Measurements from ENCODE around the gene PLXNB1.

PLXNB1 gene

DNA sequence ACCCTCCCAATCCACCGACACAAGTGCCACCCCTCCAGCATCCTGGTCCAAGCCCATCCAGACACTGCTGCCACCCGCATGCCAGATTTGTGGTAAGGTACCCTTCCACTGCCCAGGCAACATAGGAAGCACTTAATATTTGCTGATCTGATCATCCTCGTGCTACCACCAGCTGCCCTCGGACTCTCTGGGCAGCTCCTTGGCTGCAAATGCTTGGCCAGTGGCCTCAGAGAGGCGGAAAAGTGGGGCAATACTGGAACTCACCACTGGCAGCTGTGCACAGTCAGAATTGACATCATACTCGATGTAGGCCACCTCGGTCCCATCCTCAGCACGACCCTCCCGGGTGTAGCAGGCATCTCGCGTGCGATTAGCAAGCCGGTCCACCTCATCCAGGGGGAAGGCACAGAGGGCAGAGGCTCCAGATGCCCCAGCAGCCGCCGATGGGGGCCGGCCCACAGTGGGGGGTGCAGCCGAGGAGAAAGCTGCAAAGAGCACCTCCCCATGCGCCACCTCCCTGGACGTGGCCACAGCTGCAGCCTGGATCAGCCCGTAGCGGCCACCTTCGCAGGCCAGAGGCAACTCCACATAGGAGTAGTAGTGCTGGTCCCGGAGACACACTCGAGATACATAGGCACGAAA lies 6.5 kb downstream of the PLXNB1 start:
- Histone ChIP-seq H3K36me3 (ENCODE audit: control insufficient read depth in 1 of 2, insufficient read depth in 2 of 2, low read length in 2 of 2) (peaks cover 5 to 21% of the 10 kb centered on the region in 2 donors), H3K9me3 (ENCODE audit: control insufficient read depth in 1 of 2, low read length in 2 of 2) (no peaks in the 10 kb centered on the region), H3K27ac (ENCODE audit: low read length) (no peak overlapping the region), H3K4me3 (ENCODE audit: low read depth in 1 of 2, low read length in 2 of 2) (no peak overlapping the region), H3K4me1 (ENCODE audit: control insufficient read depth in 1 of 2, insufficient read depth in 2 of 2, low read length in 2 of 2) (peaks cover 18 to 63% of the 10 kb centered on the region in 2 donors), H3K27me3 (ENCODE audit: low read depth, low read length) (no peaks in the 10 kb centered on the region)

DNA sequence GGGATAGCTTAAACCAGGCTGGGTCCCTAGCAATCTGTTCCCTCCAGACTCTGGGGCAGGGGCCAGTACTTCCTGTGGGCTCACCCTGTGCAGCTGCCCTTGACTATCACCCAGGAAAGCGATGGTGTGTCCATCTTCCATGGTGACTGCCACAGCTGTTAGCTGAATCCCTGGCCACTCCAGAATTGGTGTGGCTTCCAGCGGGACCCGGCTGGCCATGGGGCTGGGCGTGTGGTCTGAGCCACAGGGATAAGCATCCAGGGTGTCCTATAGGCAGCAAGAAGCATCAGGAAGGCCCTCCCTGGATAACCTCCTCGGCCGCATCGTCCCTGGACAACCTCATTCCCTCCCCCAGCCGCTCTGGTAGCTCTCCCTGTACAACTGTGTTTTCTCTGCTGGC lies 7.2 kb downstream of the PLXNB1 start:
- Histone ChIP-seq H3K36me3 (ENCODE audit: control insufficient read depth in 1 of 2, insufficient read depth in 2 of 2, low read length in 2 of 2) (peaks cover 5 to 28% of the 10 kb centered on the region in 2 donors), H3K27ac (ENCODE audit: low read length) (no peak overlapping the region), H3K9me3 (ENCODE audit: control insufficient read depth in 1 of 2, low read length in 2 of 2) (no peaks in the 10 kb centered on the region), H3K27me3 (ENCODE audit: low read depth, low read length) (no peaks in the 10 kb centered on the region), H3K4me3 (ENCODE audit: low read depth in 1 of 2, low read length in 2 of 2) (no peak overlapping the region), H3K4me1 (ENCODE audit: control insufficient read depth in 1 of 2, insufficient read depth in 2 of 2, low read length in 2 of 2) (peaks cover 12 to 56% of the 10 kb centered on the region in 2 donors)

DNA sequence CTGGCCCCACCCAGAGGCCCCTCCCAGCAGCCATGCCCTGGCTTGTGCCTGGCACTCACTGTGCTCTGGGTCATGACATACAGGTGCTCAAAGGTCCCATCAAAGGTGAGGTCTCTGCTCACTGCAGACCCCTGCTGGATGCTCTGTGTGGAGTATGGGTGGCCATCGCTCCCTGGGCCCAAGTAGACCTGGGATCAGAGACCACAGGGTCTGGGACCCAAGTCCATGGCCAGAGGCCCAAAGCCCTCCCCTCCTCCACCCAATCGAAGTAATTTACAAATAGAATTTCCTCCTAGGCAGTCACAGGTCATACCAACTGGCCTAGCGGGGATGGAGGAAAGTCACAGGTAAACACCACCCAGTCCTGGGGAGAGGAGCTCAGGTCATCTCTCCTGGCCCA lies 7.6 kb downstream of the PLXNB1 start:
- Histone ChIP-seq H3K36me3 (ENCODE audit: control insufficient read depth in 1 of 2, insufficient read depth in 2 of 2, low read length in 2 of 2) (peaks cover 5 to 32% of the 10 kb centered on the region in 2 donors), H3K4me3 (ENCODE audit: low read depth in 1 of 2, low read length in 2 of 2) (no peak overlapping the region), H3K27me3 (ENCODE audit: low read depth, low read length) (no peaks in the 10 kb centered on the region), H3K9me3 (ENCODE audit: control insufficient read depth in 1 of 2, low read length in 2 of 2) (no peaks in the 10 kb centered on the region), H3K27ac (ENCODE audit: low read length) (no peak overlapping the region), H3K4me1 (ENCODE audit: control insufficient read depth in 1 of 2, insufficient read depth in 2 of 2, low read length in 2 of 2) (peaks cover 12 to 52% of the 10 kb centered on the region in 2 donors)

DNA sequence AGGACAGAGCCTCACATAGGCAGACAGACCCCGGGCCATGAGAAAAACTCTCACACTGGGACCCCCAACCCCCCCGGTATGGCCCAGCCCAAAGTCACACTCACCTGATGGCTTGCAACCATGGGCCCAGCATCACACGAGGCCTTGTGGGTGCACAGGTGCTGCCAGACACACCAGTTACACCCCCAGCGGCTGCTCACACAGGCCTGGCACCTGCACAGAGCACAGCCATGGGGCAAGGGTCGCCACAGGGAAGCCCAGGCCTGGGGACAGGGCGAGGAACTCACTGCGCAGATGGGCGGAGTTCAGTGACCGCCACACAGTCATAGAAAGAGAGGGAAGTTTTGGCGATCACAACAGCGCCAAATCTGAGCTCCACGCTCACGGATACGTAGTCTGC lies 9.3 kb downstream of the PLXNB1 start:
- H3K4me1 ChIP-seq (ENCODE audit: control insufficient read depth in 1 of 2, insufficient read depth in 2 of 2, low read length in 2 of 2): peaks cover 0 to 35% of the 10 kb centered on the region in 2 donors
- no peak overlapping the region for H3K4me3 ChIP-seq (ENCODE audit: low read depth in 1 of 2, low read length in 2 of 2)
- no peak overlapping the region for H3K27ac ChIP-seq (ENCODE audit: low read length)
- peaks cover 5 to 45% of the 10 kb centered on the region in 2 donors for H3K36me3 ChIP-seq (ENCODE audit: control insufficient read depth in 1 of 2, insufficient read depth in 2 of 2, low read length in 2 of 2)
- no peaks in the 10 kb centered on the region for H3K9me3 ChIP-seq (ENCODE audit: control insufficient read depth in 1 of 2, low read length in 2 of 2)
- no peaks in the 10 kb centered on the region for H3K27me3 ChIP-seq (ENCODE audit: low read depth, low read length)

DNA sequence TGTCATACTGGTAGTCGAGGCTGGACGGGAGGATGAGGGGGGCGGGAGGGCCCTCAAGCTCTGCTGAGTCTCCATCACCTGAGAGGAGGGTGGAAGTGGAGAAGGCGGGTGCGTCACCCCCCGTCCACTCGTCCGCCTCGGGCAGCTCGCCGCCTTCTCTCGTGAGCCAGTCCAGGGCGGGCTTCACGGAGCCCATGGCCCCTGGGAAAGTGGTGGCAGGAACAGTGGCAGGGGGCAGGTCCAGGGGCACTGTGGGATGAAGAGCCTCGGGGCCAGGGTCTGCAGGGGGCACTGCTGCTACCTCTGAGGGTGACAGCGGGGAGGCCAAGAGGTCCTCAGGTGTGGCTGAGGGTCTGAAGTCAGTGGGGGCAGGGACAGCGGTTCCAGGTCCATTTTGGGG lies 10.3 kb downstream of the PLXNB1 start:
- Histone ChIP-seq H3K4me3 (ENCODE audit: low read depth in 1 of 2, low read length in 2 of 2) (no peak overlapping the region), H3K36me3 (ENCODE audit: control insufficient read depth in 1 of 2, insufficient read depth in 2 of 2, low read length in 2 of 2) (peaks cover 5 to 55% of the 10 kb centered on the region in 2 donors), H3K4me1 (ENCODE audit: control insufficient read depth in 1 of 2, insufficient read depth in 2 of 2, low read length in 2 of 2) (peaks cover 0 to 29% of the 10 kb centered on the region in 2 donors), H3K27ac (ENCODE audit: low read length) (no peak overlapping the region), H3K27me3 (ENCODE audit: low read depth, low read length) (no peaks in the 10 kb centered on the region), H3K9me3 (ENCODE audit: control insufficient read depth in 1 of 2, low read length in 2 of 2) (no peaks in the 10 kb centered on the region)

DNA sequence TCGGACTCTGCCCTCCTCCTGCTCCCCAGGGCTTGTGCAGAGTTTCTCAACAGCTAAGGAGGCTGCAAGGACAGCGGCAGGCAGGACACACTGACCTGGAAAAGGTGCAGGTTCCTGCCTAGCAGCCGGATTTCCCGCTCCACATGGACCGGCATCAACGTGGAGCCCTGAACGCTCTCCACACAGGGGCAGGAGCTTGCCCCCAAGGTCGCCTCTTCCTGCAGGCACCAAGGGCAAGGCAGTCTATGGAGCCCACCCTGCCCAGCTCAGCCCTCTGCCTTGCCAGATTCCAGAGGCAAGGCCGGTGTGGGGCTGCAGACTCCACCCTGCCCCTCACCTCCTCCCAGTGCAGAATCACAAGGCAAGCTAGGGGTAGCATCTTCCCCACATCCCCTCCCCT lies 10.7 kb downstream of the PLXNB1 start:
- no peak overlapping the region for H3K27ac ChIP-seq (ENCODE audit: low read length)
- H3K36me3 ChIP-seq (ENCODE audit: control insufficient read depth in 1 of 2, insufficient read depth in 2 of 2, low read length in 2 of 2): peaks cover 5 to 59% of the 10 kb centered on the region in 2 donors
- peaks cover 0 to 28% of the 10 kb centered on the region in 2 donors for H3K4me1 ChIP-seq (ENCODE audit: control insufficient read depth in 1 of 2, insufficient read depth in 2 of 2, low read length in 2 of 2)

DNA sequence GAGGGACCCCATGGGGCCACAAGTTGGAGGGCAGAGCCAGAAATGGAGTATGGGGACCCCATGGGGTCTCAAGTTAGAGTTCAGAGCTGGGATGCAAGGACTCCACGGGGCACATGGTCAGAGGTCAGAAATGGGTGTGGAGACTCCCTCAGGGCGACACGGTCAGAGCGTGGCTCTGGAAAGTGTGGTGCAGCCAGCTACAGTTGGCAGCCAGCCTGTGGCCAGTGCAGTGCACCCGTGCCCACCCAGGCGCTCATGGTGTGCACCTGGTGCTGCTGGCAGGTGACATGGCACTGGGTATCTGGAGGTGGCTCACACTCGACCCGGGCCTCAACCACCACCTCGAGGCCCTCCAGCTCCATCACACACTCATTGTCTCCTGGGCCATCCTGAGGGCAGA lies 11.2 kb downstream of the PLXNB1 start:
- Histone ChIP-seq H3K36me3 (ENCODE audit: control insufficient read depth in 1 of 2, insufficient read depth in 2 of 2, low read length in 2 of 2) (peaks cover 5 to 60% of the 10 kb centered on the region in 2 donors), H3K9me3 (ENCODE audit: control insufficient read depth in 1 of 2, low read length in 2 of 2) (no peaks in the 10 kb centered on the region), H3K4me3 (ENCODE audit: low read depth in 1 of 2, low read length in 2 of 2) (no peak overlapping the region), H3K4me1 (ENCODE audit: control insufficient read depth in 1 of 2, insufficient read depth in 2 of 2, low read length in 2 of 2) (peaks cover 0 to 24% of the 10 kb centered on the region in 2 donors), H3K27ac (ENCODE audit: low read length) (no peak overlapping the region), H3K27me3 (ENCODE audit: low read depth, low read length) (no peaks in the 10 kb centered on the region)

More for the DNA sequence above, 10.7 kb downstream of the PLXNB1 start:
- Histone ChIP-seq H3K4me3 (ENCODE audit: low read depth in 1 of 2, low read length in 2 of 2) (no peak overlapping the region), H3K27me3 (ENCODE audit: low read depth, low read length) (no peaks in the 10 kb centered on the region), H3K9me3 (ENCODE audit: control insufficient read depth in 1 of 2, low read length in 2 of 2) (no peaks in the 10 kb centered on the region)

DNA sequence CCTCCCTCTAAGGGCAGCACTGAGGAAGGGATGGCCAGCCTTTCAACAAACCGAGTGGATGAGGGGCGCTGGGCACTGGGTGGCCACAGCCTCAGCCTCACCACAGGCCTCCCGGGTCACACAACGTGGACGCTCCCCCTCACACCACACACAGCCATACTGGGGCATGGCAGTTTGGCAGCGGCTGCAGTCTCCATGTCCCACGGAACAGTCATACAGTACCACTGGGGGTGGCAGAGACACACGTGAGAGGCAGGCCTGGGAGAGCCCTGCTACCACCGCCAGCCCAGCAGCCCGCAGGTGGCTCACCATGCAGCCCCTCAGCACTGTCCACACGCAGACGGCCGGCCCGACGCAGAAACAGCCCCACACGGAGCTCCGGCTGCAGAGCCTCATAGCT lies 11.7 kb downstream of the PLXNB1 start:
- Histone ChIP-seq H3K27ac (ENCODE audit: low read length) (no peak overlapping the region), H3K36me3 (ENCODE audit: control insufficient read depth in 1 of 2, insufficient read depth in 2 of 2, low read length in 2 of 2) (peaks cover 5 to 56% of the 10 kb centered on the region in 2 donors), H3K27me3 (ENCODE audit: low read depth, low read length) (no peaks in the 10 kb centered on the region), H3K4me1 (ENCODE audit: control insufficient read depth in 1 of 2, insufficient read depth in 2 of 2, low read length in 2 of 2) (peaks cover 0 to 18% of the 10 kb centered on the region in 2 donors), H3K9me3 (ENCODE audit: control insufficient read depth in 1 of 2, low read length in 2 of 2) (no peaks in the 10 kb centered on the region), H3K4me3 (ENCODE audit: low read depth in 1 of 2, low read length in 2 of 2) (no peak overlapping the region)

DNA sequence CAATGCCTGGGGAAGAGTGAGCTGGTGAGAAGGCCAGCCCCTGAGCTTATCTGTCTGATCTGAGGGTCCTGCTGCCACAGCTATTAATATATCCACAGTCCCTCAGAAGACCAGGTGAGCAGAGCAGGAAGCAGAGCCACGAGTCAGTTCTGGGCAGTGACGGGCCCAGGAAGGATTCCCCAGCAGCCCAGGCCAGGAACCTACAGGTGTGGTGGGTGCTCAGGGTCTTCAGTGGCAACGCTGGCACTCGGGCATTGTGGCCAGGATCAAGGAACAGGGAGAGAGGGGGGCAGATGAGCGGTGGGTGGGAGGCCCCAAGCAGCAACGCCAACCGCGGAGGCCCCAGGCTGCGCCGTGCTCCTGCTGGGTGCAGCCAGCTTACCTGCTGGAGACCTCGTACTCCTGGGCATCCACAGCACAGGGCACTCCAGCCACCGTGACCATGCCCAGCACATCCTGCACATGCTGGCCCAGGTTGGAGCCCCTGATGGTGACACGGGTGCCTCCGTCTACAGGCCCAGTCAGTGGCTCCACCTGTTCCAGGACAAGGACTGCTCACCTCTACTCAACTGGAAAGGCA lies 12.3 kb downstream of the PLXNB1 start:
- Histone ChIP-seq H3K27ac (ENCODE audit: low read length) (no peak overlapping the region), H3K36me3 (ENCODE audit: control insufficient read depth in 1 of 2, insufficient read depth in 2 of 2, low read length in 2 of 2) (peaks cover 5 to 61% of the 10 kb centered on the region in 2 donors)

DNA sequence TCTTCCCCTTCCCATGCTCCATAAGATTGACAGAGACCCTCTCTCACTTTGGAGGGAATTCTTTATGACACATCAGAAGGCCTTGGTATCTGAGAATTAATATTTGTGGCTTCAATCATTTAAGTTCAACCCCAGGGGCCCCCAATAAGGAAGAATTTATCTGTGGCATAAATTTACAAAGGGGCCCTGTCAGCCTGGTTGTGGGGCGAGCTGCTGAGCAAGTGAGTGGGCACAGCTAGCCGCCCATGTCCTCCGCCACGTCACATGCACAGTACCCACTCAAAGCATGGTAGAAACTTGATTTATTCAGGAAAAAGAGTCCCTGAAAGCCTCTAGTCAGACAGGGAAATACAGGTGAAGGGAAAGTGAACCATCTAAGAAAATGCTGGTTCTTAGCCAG lies 13.3 kb downstream of the PLXNB1 start:
- peaks cover 14 to 72% of the 10 kb centered on the region in 2 donors for H3K36me3 ChIP-seq (ENCODE audit: control insufficient read depth in 1 of 2, insufficient read depth in 2 of 2, low read length in 2 of 2)

More for the DNA sequence above, 12.3 kb downstream of the PLXNB1 start:
- H3K27me3 ChIP-seq (ENCODE audit: low read depth, low read length): no peaks in the 10 kb centered on the region
- peaks cover 0 to 13% of the 10 kb centered on the region in 2 donors for H3K4me1 ChIP-seq (ENCODE audit: control insufficient read depth in 1 of 2, insufficient read depth in 2 of 2, low read length in 2 of 2)
- H3K4me3 ChIP-seq (ENCODE audit: low read depth in 1 of 2, low read length in 2 of 2): no peak overlapping the region
- no peaks in the 10 kb centered on the region for H3K9me3 ChIP-seq (ENCODE audit: control insufficient read depth in 1 of 2, low read length in 2 of 2)

DNA sequence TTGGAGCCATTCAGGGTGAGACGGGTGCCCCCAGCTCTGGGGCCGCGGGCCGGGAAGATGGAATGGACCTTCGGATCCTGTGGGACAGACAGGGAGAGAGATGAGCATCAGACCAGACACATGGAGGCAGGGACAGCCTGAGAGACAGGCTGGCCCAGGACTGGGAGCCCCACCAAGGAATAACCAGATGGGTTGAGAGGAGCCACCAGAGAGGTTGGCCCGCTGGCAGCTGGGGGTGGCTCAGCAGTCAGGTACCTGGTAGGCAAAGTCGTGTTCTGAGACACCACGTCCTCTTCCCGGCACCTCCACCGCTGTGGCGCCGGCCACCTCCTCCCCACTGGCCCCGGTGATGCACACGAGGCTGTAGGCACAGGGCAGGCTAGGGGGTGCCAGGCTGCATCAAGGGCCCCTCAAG lies 13.8 kb downstream of the PLXNB1 start:
- no peaks in the 10 kb centered on the region for H3K9me3 ChIP-seq (ENCODE audit: control insufficient read depth in 1 of 2, low read length in 2 of 2)
- H3K4me3 ChIP-seq (ENCODE audit: low read depth in 1 of 2, low read length in 2 of 2): no peak overlapping the region
- H3K36me3 ChIP-seq (ENCODE audit: control insufficient read depth in 1 of 2, insufficient read depth in 2 of 2, low read length in 2 of 2): peaks cover 19 to 77% of the 10 kb centered on the region in 2 donors
- H3K27me3 ChIP-seq (ENCODE audit: low read depth, low read length): no peaks in the 10 kb centered on the region
- H3K4me1 ChIP-seq (ENCODE audit: control insufficient read depth in 1 of 2, insufficient read depth in 2 of 2, low read length in 2 of 2): peaks cover 0 to 7% of the 10 kb centered on the region in 2 donors
- no peak overlapping the region for H3K27ac ChIP-seq (ENCODE audit: low read length)

More for the DNA sequence above, 13.3 kb downstream of the PLXNB1 start:
- Histone ChIP-seq H3K27ac (ENCODE audit: low read length) (no peak overlapping the region), H3K9me3 (ENCODE audit: control insufficient read depth in 1 of 2, low read length in 2 of 2) (no peaks in the 10 kb centered on the region), H3K4me3 (ENCODE audit: low read depth in 1 of 2, low read length in 2 of 2) (no peak overlapping the region), H3K27me3 (ENCODE audit: low read depth, low read length) (no peaks in the 10 kb centered on the region), H3K4me1 (ENCODE audit: control insufficient read depth in 1 of 2, insufficient read depth in 2 of 2, low read length in 2 of 2) (peaks cover 0 to 7% of the 10 kb centered on the region in 2 donors)

Measured in muscle layer of duodenum (tissue), 2 donors.